ENCODE measurements around the gene ENDOV. TPM values are rescaled to one million over a fixed set of nuclear protein-coding genes. Genes with fewer than 3 reads are reported as not detected.
A peak's percentile ranks its signal among the peaks of the same experiment; 100 is the strongest.

Gene ENDOV
- total RNA-seq, 1 donor from 2014 or later, result 36.1 TPM

DNA sequence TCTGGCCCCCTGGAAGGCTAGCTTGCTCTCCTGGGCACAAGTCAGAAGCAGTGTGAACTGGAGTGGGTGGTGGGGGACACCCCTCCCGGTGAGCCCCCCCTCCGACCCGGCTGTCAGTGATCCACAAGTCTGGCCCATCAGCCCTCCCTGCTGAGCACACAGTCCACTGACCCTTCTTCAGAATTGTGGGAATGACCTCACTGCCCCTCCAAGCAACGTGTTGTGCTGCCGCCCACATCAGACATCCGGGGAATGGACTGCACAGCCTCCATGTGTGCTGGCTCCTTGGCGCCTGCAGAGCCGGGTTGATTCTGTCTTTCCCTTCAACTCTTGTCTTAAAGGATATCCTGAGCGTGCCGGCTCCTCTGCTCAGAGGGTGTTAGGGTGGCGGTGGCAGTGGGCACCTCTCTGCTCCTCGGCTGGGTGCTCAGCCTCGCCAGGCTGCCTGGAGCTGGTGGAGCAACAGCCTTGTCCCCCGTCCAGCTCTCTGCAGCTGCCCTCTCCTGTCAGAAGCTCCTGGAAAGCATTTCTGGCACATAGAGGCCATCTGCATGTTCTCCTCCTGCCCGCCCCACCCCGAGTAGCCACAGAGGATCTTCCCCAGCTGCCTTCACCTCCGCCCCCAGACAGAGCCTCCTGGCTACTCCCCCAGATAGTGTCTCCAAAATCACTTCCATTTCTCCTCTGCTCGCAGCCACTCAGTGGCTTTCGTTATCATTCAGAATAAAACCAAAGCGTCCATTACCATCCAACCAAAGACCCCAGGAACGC lies 41.7 kb downstream of the ENDOV start:
- no peaks in the 10 kb centered on the region for H3K36me3 Mint-ChIP-seq (ENCODE audit: insufficient read depth)
- H3K27me3 Mint-ChIP-seq, result peaks cover 41% of the 10 kb centered on the region
- H3K27ac Mint-ChIP-seq, result no peak overlapping the region
- TF ChIP-seq, protein P1, sequence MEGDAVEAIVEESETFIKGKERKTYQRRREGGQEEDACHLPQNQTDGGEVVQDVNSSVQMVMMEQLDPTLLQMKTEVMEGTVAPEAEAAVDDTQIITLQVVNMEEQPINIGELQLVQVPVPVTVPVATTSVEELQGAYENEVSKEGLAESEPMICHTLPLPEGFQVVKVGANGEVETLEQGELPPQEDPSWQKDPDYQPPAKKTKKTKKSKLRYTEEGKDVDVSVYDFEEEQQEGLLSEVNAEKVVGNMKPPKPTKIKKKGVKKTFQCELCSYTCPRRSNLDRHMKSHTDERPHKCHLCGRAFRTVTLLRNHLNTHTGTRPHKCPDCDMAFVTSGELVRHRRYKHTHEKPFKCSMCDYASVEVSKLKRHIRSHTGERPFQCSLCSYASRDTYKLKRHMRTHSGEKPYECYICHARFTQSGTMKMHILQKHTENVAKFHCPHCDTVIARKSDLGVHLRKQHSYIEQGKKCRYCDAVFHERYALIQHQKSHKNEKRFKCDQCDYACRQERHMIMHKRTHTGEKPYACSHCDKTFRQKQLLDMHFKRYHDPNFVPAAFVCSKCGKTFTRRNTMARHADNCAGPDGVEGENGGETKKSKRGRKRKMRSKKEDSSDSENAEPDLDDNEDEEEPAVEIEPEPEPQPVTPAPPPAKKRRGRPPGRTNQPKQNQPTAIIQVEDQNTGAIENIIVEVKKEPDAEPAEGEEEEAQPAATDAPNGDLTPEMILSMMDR (IDR thresholded peaks at IDR 0.05; ENCODE audit: unreplicated experiment), result no peak
- H3K4me3 Mint-ChIP-seq (ENCODE audit: low read depth), result peak overlapping the region; percentile 40
- H3K9me3 Mint-ChIP-seq (ENCODE audit: low read depth), result no peaks in the 10 kb centered on the region
- no peak for DNase-seq (ENCODE audit: low spot score, unreplicated experiment)
- H3K4me1 Mint-ChIP-seq (ENCODE audit: low read depth), result peaks cover 19% of the 10 kb centered on the region

DNA sequence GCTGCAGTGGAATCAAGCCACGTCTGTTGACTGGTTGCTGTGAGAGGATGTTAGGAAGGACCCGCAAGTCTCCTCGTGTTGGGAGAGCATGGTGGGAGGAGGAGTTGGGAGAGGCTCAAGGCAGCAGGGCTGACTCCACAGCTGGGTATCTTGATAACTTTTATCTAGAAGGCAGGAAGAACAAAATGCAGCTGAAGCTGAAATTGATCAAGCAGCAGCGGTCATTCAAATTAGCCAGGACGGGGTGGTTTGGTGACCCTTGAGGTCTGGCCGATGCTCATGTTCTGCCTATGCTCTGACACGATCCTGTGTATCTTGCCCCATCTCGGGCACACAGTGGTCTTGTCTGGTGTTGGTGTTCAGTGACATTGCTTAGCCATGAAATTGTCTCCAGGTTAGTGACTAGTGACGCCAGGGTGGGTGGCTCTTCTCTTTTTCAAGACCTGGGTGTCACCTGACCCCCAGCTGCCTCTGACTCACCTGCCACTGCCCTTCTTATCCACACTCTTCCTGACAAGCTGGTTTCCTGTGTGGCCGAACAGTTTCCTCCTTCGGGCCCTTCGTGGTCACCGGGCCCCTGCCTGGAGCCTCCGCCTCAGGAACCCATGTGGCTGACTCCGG lies 42.4 kb downstream of the ENDOV start:
- Mint-ChIP-seq H3K4me1 (ENCODE audit: low read depth) (peaks cover 19% of the 10 kb centered on the region), H3K4me3 (ENCODE audit: low read depth) (no peak overlapping the region), H3K27me3 (peaks cover 45% of the 10 kb centered on the region), H3K27ac (no peak overlapping the region), H3K36me3 (ENCODE audit: insufficient read depth) (no peaks in the 10 kb centered on the region), H3K9me3 (ENCODE audit: low read depth) (no peaks in the 10 kb centered on the region)
- no peak for DNase-seq (ENCODE audit: low spot score, unreplicated experiment)
- TF ChIP-seq, protein P1 (IDR thresholded peaks at IDR 0.05; ENCODE audit: unreplicated experiment), result no peak

DNA sequence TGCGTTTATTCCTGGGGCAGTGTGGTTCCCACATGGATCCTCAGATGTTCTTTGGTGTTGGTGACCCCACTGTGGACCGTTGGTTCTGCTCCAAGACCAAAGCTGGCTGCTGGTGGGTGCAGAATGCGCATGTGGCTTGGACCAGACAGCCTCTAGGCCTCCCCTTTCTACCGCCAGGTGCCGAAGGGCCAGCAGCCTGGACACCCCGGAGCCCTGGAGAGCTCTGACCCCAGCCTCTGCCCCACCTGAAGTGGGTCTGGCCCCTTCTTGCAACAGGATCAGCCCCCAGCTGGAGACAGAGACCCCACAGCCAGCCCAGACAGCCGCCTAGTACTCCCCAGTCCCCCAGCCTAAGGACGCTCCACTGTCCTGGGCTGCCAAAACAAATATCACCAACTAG lies 43.0 kb downstream of the ENDOV start:
- peaks cover 18% of the 10 kb centered on the region for H3K4me1 Mint-ChIP-seq (ENCODE audit: low read depth)
- DNase-seq (ENCODE audit: low spot score, unreplicated experiment), result no peak
- no peak overlapping the region for H3K27ac Mint-ChIP-seq
- TF ChIP-seq, protein P1 (IDR thresholded peaks at IDR 0.05; ENCODE audit: unreplicated experiment), result no peak
- H3K9me3 Mint-ChIP-seq (ENCODE audit: low read depth), result no peaks in the 10 kb centered on the region
- peaks cover 45% of the 10 kb centered on the region for H3K27me3 Mint-ChIP-seq
- no peak overlapping the region for H3K4me3 Mint-ChIP-seq (ENCODE audit: low read depth)
- no peaks in the 10 kb centered on the region for H3K36me3 Mint-ChIP-seq (ENCODE audit: insufficient read depth)

DNA sequence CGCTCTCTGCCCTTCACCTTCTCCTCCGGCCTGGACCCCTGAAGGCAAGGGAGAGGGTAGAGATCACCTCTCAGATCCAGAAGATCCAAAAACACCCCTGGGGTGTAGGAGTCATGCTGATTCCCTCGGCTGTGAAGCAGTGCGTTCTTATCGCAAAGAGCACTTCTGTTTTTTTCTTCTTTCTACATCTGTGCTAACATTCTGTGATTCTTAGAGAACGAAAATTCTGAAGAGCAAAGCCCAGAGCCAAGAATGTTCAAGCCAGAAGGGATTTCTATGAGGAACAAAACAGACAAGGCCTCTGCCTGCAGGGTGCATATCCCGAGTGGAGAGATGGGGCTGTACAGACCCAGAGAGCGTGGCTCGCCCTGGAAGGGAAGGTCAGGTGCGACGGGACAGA lies 44.3 kb downstream of the ENDOV start:
- peaks cover 7% of the 10 kb centered on the region for H3K4me1 Mint-ChIP-seq (ENCODE audit: low read depth)
- no peaks in the 10 kb centered on the region for H3K9me3 Mint-ChIP-seq (ENCODE audit: low read depth)
- H3K27ac Mint-ChIP-seq, result no peak overlapping the region
- H3K27me3 Mint-ChIP-seq, result peaks cover 45% of the 10 kb centered on the region
- no peak for DNase-seq (ENCODE audit: low spot score, unreplicated experiment)
- no peak overlapping the region for H3K4me3 Mint-ChIP-seq (ENCODE audit: low read depth)
- H3K36me3 Mint-ChIP-seq (ENCODE audit: insufficient read depth), result no peaks in the 10 kb centered on the region
- TF ChIP-seq, protein P1 (IDR thresholded peaks at IDR 0.05; ENCODE audit: unreplicated experiment), result no peak

DNA sequence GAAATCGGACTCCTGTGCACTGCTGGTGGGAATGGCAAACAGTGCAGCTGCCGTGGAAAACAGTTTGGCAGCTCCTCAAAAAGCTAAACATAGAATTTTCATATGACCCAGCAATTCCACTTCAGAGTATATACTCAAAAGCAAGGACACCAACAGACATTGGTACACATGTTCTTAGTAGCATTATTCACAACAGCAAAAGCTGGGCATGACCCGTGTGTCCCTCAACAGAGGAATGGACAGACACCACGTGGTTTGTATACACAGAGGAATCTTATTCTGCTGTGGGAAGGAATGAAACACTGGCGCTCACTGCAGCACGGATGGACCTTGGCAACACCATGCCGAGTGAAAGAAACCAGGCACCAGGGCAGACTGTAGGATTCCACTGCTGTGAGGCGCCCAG lies 45.5 kb downstream of the ENDOV start:
- Mint-ChIP-seq H3K27me3 (peaks cover 51% of the 10 kb centered on the region), H3K4me3 (ENCODE audit: low read depth) (no peak overlapping the region), H3K9me3 (ENCODE audit: low read depth) (no peaks in the 10 kb centered on the region), H3K27ac (no peak overlapping the region), H3K36me3 (ENCODE audit: insufficient read depth) (no peaks in the 10 kb centered on the region), H3K4me1 (ENCODE audit: low read depth) (peaks cover 3% of the 10 kb centered on the region)
- TF ChIP-seq, protein P1 (IDR thresholded peaks at IDR 0.05; ENCODE audit: unreplicated experiment), result no peak
- no peak for DNase-seq (ENCODE audit: low spot score, unreplicated experiment)
